CD4-positive, alpha-beta T cell treated with Interleukin-2 at 100 ng/mL for 4 hours (primary cell): ENCODE data around the gene HAUS6.
A peak's percentile ranks its signal among the peaks of the same experiment; 100 is the strongest.
"Not testable (repeated sequence)": the region's sequence is repeated elsewhere in the genome, so short reads cannot be mapped to it uniquely, and the experiment has no call there.

Experiments
- DNase-seq: peaks from one replicate; pipeline ENCODE4 v3.0.0-alpha.2; 2020; ENCODE audit warnings: low spot score

HAUS6 gene

GRCh38 chr9:19117039-19117716, 14.5 kb upstream of the HAUS6 start:
- no peak for DNase-seq

- DNase-seq = no peak
Measured at GRCh38 chr9:19116107-19116790, 13.5 kb upstream of the HAUS6 start.

- no peak for DNase-seq
Measured at GRCh38 chr9:19114680-19115270, 12.1 kb upstream of the HAUS6 start.

GRCh38 chr9:19113964-19114679, 11.4 kb upstream of the HAUS6 start:
- no peak for DNase-seq

GRCh38 chr9:19113064-19113611, 10.4 kb upstream of the HAUS6 start:
- not testable (repeated sequence) for DNase-seq

GRCh38 chr9:19108038-19108437, 5.3 kb upstream of the HAUS6 start:
- DNase-seq = no peak

GRCh38 chr9:19104515-19105282, 2.0 kb upstream of the HAUS6 start:
- DNase-seq = no peak

- peak; percentile 29 for DNase-seq
Measured at GRCh38 chr9:19102181-19102630, 498 bp downstream of the HAUS6 start.

GRCh38 chr9:19101203-19101602, 1.5 kb downstream of the HAUS6 start:
- DNase-seq = no peak

GRCh38 chr9:19097431-19097830, 5.3 kb downstream of the HAUS6 start:
- DNase-seq = not testable (repeated sequence)

- DNase-seq = no peak
Measured at GRCh38 chr9:19087106-19088000, 15.4 kb downstream of the HAUS6 start.

- DNase-seq = peak; percentile 67
Measured at GRCh38 chr9:19085295-19085694, 17.4 kb downstream of the HAUS6 start.

- no peak for DNase-seq
Measured at GRCh38 chr9:19074836-19075235, 27.9 kb downstream of the HAUS6 start.

- DNase-seq = no peak
Measured at GRCh38 chr9:19074229-19074628, 28.5 kb downstream of the HAUS6 start.

GRCh38 chr9:19057033-19057432, 45.7 kb downstream of the HAUS6 start:
- no peak for DNase-seq

GRCh38 chr9:19050637-19051591, 51.8 kb downstream of the HAUS6 start:
- peak; percentile 36 for DNase-seq

GRCh38 chr9:19049917-19050636, 52.6 kb downstream of the HAUS6 start:
- DNase-seq = no peak
